NCI-H187 (cell line): ENCODE measurements around the gene PSMB11.
"Not testable (repeated sequence)": the region's sequence is repeated elsewhere in the genome, so short reads cannot be mapped to it uniquely, and the experiment has no call there.

Source experiments
- DNase-seq, 2 experiments: peaks; one replicate each; lab custom pipeline; 2025; lab: John Stamatoyannopoulos, UW

The PSMB11 gene, protein sequence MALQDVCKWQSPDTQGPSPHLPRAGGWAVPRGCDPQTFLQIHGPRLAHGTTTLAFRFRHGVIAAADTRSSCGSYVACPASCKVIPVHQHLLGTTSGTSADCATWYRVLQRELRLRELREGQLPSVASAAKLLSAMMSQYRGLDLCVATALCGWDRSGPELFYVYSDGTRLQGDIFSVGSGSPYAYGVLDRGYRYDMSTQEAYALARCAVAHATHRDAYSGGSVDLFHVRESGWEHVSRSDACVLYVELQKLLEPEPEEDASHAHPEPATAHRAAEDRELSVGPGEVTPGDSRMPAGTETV

DNA sequence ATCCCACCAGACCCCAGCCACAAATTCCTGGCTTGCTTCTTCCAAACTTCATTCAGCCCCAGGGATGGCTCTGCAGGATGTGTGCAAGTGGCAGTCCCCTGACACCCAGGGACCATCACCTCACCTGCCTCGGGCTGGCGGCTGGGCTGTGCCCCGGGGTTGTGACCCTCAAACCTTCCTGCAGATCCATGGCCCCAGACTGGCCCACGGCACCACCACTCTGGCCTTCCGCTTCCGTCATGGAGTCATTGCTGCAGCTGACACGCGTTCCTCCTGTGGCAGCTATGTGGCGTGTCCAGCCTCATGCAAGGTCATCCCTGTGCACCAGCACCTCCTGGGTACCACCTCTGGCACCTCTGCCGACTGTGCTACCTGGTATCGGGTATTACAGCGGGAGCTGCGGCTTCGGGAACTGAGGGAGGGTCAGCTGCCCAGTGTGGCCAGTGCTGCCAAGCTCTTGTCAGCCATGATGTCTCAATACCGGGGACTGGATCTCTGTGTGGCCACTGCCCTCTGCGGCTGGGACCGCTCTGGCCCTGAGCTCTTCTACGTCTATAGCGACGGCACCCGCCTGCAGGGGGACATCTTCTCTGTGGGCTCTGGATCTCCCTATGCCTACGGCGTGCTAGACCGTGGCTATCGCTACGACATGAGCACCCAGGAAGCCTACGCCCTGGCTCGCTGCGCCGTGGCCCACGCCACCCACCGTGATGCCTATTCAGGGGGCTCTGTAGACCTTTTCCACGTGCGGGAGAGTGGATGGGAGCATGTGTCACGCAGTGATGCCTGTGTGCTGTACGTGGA is at the start of gene PSMB11:
Gene PSMB11 (plus strand): TSS at position 51 of the 804 bp plus-strand sequence. CDS start 14 bp downstream, at position 65.
- no peak for DNase-seq

DNA sequence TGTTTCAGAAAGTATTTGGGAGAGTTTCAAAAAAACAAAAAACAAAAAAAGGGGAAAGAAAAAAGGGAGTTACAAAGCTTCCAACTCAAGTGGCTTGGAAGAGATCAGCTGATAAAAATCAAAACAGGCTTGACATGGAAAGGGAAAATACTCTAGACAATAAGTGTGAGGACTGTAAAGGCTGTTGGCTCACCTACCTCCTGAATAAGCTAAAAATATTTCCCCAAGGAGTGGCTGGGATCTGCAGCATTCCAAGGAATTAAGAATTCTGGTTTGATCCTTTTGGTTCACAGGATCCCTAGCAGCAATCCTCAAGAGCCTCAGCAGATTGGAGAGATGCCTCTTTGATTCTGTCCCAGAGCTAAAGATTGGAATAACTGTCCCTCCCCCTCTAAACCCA is 48.5 kb upstream of the PSMB11 start:
- no peak for DNase-seq

DNA sequence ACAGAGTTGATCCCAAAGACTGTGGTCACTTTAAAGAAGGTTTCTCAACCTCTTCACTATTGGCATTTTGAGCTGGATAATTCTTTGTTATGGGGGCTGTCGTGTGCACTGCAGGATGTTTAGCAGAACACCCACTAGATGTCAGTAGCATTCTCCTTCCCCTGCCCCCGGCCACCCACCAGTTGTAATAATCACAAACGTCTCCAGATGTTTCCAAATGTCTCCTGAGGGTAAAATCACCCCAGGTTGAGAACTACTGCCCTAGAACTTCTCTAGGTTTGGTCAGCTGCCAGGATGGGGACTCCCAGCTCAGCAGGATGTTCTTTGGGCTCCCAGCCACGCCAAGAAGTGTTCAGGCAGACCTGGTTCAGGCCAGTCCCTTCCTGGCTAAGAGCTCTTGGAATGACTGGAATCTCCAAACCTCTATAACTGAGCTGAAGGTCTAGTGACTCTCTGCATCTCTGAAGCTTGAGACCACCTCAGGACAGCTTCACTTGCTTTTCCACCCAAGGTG is 47.2 kb upstream of the PSMB11 start:
- DNase-seq = no peak

DNA sequence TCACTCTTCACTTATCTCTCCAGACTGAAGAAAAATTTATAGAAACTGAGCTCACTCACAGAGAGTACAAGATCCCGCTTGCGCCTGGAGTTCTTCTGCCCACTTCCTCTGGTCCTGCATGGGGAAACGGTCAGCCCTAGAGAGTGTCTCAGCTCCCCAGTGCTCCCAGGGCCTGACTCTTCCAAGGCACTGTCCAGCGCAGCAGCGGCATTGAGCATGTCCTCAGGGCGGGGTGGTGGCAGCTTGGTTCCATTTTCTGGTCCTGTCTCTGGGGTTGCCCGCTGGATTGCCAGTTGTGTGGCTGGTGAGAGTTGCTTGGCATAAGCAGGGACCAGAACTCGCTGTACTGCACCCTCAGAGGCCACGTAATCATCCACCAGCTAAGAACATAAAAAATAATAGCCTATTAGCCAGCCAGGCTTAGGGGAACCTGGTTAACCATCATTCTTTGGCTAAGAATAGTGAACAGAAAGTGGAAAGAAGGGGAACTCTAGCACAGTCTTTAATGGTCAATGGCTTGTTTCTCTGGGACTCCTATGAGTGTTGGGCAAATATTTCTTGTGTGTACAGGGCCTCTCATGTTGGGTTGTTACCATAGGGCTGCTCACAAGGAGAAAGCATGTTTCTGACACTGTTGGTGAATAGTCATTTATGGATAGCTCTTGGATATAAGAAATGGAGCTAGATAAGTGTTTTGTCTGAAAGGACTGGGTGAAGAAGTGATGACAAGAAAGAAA is 46.0 kb upstream of the PSMB11 start:
- DNase-seq = no peak

DNA sequence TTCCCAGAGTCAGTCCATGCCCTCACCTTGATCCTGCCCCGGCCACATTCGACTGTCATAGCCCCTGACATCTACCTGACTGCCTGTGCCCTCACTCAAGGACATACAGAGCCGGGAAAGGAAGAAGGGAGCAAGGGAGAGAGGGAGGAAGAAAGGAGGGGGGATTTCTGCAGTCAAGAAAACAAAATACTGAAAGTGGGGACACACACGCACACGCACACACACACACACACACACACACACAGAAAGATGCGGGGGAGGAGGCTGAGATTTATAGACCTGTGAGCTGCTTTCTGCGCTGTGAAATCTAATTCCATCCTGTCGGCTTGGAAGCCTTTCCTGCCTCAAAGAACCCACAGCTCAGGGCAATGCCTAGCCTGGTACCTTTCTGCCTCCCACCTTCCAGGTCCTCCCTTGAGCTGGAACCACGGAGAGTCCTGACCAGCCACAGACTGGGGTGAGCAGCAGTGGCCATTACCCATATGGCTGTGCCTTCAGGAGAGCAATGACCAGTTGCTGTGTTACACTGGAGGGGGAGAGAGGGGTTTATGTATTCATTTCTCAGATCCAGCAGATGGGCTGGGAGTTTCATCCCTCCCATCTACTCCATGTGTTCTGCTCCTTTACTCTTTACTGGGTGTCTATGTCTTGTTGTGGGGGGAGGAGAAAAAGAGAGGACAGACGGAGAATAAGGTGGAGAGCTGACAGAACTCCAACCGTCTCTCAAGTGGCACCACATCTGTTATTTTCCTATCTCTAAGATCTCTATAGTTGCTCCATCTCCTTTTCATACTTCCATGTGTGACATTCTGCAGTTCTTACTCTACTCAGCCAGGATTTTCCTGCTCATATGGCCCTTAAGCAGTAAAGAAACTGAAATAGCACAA is 45.0 kb upstream of the PSMB11 start:
- no peak for DNase-seq

DNA sequence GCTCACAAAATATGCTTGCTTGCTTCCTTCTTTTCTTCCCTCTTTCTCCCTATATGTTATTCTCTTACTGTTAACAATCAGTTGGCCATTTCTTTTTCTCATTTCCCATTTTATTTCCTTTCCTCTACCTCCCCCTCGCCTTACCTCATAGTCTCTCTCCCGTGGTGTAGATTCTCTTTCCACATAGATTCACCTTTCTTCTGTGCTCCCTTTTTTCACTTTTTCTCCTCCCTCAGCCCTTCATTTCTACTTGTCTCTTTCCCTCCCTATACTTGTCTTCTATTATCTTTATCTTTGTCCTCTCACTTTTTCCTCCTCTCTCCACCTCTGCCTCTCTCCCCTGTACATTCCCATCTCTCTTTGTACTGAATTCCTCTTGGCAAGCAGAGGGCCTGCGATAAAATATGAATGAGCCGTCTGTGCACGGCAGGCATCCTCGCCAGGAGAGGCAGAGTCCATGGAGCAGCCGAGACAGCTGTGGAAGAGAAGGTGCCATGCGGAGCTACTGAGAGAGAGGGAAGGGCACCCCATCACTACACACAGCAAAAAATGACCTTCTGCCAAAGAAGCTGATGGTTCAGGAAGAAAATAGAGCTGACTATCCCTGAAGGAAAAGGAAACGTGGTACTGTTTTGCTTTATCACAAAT is 44.2 kb upstream of the PSMB11 start:
- no peak for DNase-seq

DNA sequence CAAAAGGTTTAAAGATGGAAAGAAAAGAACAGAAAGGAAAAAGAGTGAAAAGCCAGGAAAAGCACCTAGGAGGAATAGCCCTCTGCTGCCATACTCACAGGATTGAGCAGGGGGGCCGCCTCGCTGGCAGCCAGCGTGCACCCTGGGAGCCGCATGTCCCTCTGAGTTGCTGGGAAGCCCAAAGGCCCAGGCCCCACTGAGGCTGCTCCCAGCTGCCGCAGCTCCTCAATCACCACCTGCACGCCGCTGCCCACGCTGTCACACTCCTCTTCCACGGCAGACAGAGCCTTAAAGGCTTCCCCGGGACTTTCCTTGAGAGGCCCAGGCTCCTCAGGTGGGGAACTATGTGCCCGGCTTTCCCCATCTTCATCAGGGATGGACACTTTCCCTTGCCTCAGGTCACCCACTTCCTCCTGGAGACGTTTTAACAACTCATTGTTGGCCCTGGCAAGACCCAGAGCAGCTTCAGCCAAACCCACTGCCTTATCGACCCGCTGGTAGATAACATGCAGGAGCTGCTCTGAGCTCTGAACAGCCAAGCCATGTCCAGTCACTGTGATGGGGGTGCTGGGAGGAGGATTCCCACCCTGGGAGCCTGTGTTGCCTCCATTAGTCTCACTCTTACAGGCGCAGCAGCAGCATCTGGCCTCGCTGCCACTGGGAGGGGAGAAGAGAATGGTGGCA is 43.5 kb upstream of the PSMB11 start:
- DNase-seq = no peak

DNA sequence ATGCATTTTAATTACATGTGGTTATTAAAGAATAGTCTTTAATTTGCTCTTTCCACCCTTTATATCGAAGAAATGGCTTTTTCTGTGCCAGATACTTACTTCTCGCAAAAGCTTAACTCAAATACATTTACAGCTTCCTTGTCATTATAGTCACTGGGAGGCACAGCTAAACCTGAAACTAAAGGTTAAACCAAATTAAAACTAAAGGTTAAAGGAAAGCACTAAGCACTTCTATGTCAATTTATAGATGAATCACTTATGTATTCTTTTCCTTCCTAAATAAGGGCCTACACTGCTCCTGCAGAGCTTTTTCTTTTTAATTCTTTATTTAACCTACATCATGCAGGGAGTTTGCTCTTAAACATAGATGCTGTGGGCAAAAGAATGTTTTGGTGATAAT is 41.2 kb upstream of the PSMB11 start:
- no peak for DNase-seq

DNA sequence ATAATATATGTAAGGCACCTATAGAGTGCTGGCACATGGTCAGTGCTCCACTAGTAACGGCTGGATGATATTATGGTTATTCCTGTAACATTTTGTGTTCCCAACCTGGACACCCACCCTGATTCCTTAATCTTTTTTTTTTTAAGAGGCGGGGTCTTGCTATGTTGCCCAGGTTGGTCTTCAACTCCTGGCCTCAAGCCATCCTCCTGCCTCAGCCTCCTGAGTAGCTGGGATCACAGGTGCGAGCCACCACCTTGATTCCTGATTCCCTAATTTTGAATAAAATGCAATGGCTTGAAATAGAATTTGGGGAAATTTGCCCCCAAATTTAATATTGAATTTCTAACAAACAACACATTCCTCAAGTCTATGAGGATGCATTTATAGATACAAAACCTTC is 39.4 kb upstream of the PSMB11 start:
- DNase-seq = no peak

DNA sequence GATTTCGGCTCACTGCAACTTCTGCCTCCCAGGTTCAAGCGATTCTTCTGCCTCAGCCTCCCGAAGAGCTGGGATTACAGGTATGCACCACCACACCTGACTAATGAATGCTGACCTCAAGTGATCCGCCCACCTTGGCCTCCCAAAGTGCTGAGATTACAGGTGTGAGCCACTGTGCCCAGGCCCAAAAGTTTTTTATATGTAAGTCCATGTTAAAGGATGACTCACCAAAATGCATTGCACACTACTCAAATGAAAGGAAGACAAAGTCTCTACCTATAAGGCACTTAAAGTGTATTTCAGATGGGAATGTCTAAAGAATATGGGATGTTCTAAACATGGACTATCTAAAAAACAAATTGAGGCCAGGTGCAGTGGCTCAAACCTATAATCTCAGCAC is 37.7 kb upstream of the PSMB11 start:
- DNase-seq = not testable (repeated sequence)

DNA sequence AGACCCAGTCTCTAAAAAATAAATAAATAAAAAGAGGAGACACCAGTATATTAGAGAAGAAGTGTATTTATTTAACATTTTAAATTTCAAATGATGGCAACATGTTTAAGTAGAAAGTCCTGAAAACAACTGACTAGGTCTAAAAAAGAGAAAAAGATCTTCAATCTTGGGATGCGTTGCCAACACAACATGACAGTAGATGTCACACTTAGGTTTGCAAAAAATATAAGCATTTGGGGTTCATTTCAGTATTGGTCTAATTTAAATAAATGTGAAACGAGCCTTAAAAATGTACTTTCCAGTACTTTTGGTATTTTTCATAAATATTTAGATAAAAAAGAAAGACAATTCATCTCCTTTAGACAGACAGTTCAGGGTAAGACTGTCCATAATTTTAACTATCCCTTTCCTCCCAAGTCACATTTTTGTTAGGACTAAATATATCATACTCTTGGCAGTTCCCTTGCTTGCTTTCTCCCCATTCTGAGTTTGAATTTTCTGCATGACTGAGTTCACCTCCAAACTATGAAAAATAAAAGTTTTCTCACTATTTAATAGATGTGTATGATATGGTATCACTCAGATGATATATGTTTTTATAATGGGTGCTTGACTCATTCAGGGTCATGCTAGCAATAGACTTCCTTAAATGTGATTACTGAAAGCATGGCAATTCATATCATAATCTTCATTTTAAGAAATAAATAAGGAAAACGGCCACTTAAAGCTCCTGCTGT is 36.4 kb upstream of the PSMB11 start:
- no peak for DNase-seq

DNA sequence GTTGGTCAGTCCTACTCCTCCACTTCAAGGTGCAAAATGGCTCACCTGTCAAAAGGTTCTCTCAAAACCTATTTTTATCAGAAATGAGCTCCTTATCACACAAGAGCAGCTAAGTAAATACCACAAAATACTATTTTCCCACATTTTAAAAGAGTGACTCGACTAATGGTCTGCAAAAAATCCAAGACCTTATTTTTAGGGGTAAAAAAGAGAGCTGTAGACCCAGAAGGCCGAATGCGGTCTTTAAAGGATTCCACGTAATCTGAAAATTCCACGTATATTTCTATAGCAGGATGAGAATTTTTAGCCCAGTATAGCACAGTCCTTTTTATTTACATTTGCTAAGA is 35.9 kb upstream of the PSMB11 start:
- DNase-seq = no peak

DNA sequence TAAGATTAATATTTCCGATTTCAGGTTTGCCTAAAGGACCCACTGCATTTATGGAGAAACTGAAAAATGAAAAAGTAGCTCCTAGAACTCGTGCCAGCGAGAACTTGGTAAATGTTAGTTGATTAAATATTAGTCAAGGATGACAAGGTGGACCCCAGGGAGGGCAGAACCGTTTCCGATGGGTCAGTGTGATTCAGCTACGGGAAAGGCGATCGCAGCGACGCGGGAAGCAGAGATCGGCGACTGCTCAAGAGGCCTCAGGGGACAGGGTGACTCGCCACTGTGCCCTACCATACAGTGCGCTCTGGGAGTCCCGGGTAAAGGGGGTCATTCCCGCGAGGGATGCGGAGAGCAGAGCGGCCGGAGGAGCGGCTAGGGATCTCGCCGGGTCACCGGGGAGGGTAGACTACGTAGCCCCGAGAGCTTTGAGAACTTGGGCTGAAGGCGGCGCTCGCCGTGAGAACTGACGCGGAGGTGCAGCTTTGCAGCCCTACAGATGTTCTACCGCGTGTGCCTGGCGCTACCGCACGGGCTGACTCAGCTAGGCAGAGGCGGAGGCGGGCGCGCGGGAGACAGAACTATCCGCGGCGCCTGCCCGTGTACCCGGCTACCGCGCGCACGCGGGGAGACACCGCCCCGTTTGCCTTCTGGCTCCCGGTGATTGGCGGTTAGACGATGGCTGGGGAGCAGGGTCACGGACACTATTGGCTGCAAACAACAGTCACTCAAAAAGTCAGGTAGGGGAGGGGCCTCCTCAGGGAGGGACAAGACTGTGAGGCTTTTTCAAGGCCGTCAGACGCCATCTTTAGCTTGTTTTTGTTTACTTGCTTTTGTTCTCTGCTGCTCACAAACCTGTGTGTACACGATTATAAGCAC is 35.2 kb upstream of the PSMB11 start:
- DNase-seq = peak; percentile 96

DNA sequence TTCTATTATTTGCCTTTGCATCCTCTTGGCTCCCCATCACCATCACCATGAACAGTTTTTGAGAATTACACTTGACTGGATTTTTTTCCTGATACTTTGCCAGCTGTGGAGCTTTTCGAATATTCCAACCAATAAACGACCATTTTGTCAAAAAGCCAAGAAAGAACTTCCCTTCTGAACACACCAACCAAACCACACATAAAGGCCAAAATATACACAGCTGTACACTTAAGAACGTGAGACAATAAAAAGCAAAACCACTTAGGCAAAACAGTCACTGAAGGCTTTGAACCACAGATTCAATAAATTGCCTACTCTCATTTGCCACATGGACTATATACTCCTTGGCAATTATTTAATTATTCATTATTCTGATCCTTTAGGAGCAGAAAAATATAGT is 33.2 kb upstream of the PSMB11 start:
- DNase-seq = peak in 1 of 2 experiments; percentile 10

DNA sequence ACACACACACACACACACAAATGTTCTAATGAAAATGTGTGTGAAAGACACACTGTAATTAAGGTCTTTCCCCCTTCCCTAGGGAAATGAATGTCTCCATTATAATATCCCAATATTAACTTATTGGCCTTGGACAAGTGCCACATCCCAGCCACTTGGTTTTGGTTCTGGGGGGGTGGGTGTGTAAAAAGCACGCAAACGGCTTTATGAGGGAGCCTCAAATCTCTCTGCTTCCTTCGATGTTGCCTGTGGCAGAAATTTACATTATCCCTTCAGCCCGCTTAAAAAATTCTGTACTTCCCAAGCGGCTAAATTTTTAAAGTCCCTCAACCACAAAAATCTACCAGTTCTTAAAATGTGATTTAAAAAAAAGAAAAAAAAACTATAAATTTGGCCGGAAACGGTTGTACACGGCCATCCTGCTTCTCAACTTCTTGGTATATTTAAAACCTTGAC is 32.5 kb upstream of the PSMB11 start:
- DNase-seq = no peak

DNA sequence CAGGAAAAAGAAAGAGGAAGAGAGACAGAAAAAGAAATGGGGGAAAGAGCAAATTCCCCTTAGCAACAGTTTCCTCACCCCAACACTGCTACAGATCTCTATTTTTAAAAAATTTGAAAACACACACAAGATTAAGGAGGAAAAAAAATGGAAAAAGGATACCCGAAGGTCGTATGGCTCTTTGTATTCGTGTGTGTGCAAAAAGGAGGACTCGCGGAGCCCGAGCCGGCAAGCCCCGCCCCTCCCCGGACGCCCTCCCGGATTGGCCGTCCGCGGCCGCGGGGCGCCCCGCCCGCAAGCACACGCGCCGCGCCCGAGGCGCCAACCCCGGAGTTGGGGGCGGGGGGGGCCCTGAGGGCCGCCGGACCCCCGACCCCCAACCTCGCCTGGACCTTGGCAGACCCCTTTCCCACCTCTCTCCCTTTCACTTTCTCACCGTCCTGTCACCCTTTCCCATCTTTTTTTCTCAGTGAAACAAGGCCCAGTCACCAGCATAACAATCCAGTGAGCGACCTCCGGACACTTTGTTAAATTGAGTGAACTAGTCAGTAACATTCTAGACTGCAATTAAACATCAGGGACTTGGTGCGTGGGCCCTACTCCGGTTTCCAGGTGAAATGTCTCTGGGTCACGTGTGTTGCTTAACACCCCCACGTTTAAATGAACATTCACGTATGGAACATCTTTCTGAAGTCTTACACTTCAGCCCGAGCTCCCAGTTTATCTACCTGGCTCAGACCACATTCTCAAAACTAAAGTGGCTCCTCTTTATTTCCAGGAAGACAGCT is 31.9 kb upstream of the PSMB11 start, which contains the start of gene C14orf93:
Gene C14orf93 (minus strand): TSS at position 205 of the 788 bp plus-strand sequence. CDS start 11,120 bp downstream, outside the sequence.
- DNase-seq = peak; percentile 43 to 84

DNA sequence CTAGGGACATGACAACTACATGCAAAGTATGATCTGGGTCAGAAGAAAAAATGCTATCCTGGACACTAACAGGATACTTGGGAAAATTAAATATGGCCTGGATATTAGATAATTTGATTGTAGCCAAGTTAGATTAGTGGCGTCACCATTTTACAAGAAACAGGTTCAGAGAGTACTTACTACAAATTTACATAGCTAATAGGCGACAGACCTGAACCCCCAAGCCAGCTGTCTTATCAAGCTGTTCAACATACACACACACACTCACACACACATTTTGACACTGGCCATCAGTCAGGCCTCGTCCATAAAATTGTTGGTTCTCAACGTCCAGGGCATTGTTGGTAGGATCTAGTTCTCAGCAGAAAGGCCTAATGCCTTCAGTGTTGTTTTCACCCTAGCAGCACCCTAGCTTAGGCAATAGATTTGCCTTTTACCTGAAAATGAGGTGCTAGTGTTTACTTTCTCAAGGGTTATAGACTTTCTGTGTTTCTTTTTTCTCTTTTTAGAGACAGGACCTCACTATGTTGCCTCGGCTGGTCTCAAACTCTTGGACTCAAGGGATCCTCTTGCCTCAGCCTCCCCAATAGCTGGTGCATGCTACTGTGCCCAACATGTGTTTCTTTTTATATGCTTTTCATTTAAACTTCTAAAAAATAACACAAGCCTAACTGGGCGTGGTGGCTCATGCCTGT is 28.8 kb upstream of the PSMB11 start:
- no peak for DNase-seq
